SIG-M5 treated with dmso at 0.1 percent for 504 hours (cell line): Measurements from ENCODE around the gene DLGAP1.

Source experiments
- DNase-seq: peaks from one replicate; lab custom pipeline; 2025; ENCODE audit not compliant: unreplicated experiment; lab: John Stamatoyannopoulos, UW

DLGAP1 gene

DNA sequence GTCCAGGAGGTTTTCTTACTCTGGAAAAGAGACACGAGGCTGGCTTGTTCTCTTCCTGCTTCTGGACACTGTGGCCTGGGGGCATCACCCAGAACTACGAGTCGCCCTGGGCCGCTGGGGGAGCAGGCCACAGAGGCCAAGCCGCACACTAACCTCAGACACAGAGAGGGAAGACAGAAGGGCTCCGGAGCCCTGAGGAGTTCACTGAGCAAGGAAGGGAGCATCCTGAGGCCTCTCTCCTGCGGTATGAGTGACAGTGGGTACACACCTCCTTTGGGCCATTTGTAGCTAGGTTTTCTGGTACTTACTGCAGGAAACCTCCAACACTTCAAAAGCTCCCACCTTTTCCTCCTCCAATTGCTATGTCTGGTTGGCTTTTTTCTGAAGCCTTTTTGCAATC, 494.1 kb downstream of the DLGAP1 start:
- DNase-seq, result no peak

DNA sequence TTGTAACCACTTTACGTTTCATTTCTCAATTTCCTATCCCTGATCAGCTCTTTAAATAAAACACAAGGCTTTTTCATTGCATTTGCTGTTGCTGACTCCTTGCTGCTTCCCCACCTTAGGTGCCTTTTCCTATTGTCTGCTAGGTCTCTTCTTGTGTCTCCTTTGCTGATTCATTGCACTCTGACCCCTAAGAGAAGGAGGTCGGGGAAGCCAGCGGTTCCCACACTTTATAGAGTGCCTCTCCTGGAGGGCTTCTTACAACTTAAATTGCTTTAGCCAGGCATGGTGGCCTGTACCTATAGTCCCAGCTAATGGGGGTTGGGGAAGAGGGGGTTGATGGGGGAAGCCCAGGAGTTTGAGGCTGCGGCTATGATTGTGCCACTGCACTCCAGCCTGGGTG, 495.0 kb downstream of the DLGAP1 start:
- no peak for DNase-seq

DNA sequence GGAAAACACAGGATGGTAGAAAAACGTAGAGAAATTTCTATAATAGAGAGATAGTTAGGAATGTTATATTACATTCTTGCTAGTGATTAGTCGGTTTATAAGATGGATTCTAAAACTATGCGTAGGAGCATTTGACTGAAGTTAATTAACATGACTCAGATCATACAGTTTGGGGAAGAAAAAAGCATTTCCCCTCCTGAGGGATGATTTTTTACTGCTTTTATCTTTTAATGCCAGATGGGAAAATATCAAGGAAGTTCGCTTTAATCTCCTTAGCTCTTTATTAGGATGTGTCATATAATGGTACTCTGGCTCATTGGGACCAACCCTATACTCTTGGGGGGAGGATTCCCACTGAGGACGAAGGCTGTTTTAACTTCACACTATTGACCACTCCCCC, 503.1 kb downstream of the DLGAP1 start:
- DNase-seq, result no peak

DNA sequence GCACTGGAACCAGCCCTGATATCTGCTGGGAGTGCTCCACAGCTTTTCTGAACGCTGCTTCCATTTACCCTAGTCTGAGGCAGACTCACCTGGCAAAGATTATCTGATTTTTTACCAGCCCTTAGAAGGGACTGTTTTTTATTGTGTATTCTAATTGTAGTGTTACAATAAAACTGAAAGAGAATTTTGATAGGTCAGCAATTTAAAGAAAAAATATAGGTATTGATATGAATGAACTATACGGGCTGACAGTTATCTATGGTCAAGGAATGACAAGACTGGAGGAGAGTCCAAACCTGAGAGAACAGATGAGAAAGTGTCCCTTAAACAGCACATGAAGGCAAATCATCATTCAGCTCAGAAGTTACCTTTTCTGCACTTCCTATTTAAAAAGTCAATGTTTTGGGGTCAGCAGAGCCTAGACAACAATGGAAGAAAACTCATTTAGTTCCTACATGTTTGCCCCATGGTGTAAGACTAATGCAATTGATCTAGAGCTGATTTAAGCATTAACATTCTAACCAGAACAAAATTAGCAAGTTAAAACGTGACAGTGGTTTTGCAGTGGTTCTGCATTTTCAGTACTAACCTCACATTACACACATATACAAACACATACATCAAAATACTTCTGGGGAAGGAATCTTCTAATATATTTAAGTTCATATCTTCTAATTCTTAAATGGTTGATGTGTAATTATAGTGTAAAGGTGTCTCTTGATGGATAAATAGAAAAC, 504.3 kb downstream of the DLGAP1 start:
- DNase-seq, result no peak

DNA sequence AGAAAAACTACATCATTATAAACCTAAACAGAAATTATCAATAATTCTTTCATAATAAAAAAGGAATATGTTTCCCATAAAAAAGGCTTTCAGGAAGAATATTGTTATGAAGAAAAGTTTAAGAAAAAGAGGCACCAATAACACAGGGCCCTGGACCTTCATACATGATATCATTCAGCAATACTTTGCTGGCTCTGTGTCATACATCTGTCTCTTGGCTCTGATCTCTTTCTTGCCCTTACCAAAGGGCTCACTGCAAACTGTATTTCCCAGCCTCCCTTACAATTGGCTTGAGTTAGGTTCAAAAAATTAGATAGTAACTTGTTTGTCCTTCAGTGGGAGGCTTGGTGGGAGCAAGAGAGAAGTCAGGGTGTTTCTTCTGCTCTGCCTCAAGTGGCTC, 506.1 kb downstream of the DLGAP1 start:
- DNase-seq, result no peak

DNA sequence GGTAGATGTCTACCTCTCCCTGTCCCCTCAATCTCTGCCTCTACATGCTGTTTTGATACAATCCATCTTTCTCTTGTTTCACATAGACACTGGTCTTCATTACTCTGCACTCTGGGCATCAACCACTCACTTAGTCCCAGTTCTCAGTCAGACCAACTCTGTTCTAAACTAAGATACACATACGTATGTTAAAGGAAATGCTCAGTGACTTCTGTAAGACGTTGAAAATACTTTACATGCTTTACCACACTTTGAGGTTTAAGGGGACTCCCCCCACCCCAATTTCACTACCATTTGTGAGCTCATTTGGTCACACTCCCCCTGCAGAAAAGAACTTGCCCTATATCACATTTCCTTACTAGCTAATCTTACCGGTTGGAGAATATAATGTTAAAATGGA, 507.7 kb downstream of the DLGAP1 start:
- DNase-seq, result no peak

DNA sequence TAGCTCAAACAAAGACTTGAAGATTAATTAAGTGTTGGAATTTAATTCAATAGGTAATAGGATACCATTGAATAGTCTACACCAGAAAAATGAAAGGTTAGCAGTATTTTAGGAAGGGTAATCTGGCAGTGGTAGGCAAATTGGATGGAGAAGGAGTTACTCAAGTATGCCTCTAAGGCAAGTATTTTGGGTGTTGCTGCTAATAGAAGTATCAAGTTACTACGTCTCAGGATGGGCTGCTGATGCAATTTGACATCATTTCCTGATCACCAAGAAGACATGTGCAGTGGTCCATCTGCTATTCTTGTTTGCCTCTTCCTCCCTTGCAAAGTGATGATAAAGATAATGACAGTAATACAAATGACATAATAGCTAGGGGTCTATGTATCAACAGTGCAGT, 519.8 kb downstream of the DLGAP1 start:
- no peak for DNase-seq

DNA sequence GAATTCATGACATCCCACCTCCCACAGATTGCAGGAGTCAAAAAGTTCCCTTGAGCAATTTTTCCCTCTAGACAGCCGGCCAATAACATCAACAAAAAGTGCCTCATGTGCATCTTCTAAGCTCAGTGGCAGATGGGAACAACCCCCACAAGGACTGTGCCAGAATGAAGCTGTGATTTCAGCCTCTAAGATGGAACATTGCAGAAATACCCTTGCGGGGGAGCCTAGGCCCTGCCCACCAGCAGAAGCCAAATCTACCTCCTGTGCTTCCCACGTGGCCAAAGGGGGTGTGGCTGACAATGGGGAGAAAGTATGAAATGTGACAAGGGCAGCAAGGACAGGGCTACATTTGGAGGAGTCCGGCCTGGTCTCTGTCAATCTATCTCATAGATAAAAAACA, 522.8 kb downstream of the DLGAP1 start:
- DNase-seq, result no peak

DNA sequence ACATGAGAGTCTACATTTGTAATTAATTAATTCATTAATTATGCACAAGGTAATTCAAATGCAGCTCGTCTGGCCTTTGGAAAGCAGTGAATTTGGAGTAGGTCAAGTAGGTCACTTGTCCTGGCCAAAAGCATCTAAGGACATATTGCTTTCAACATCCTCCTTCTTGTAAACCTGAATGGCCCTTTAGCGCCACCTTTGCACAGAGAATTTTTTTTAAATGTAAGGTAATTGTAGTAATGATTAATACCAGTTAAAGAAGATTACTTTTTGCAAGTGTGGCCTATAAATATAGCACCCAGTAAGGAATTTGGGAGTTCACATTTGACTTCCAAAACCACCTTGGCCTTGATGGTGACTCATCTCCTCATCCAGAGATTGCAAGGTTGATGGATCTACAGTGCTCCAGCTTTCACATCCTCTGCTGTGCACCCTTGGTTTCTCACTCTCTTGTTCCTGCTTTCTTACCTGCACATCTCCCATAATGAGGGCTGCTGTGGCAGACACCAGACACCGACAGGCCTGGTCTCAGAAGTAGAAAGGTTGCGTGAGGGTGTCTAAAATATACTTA, 523.5 kb downstream of the DLGAP1 start:
- DNase-seq, result no peak

DNA sequence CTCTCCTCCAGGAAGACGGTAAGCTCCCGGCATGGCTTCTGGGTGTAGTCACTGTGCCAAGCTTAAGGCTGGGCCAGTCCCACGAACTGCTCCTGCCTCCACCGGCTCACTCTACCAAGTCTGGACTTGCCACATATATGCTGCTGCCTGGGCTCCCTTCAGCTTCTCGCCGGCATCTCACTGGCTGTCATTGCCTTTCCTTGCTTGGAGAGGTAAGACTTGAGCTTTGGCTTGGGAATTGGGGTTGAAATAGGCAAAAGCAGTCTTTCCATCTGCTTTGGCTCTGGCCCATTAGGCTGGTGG, 524.1 kb downstream of the DLGAP1 start:
- no peak for DNase-seq

DNA sequence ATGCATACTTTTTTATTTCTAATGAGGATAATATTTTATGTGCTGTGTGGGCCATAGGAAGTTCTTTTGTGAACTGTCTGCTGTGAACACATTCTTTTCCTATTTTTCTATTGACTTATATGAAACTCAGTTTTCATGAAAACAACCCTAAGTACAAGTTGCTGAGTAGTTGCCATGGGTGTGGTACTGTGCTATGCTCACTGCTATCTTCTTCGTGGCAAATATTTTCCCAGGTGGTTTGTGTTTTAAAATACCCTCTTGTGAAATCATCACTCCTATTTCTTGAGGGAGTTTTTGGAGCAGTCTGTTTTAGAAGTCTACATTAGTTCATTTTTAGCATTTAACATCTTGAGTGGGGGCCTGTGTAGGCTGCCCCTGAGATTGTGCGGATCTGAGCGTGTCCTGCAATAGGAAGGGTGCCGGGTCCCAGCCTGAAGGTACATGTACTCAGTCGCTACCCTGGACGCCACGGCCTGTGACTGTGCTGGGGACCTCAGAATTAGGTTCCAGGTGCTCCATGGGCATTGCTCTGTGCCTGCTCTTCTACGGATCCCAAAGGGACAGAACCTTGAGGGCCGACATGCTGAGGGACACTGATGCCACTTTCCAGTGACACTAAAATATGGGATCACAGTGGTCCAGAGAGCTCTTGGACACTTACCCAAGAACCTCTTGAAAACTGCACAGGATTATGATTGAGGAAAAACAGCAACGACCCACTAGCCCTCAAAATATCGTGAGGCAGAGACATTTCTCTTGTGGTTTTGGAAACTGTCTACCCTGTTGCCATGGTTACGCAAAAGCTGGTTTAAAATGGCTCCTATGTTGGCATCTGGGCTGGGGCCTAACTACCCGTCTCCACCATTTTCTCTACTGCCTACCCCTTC, 524.7 kb downstream of the DLGAP1 start:
- no peak for DNase-seq

DNA sequence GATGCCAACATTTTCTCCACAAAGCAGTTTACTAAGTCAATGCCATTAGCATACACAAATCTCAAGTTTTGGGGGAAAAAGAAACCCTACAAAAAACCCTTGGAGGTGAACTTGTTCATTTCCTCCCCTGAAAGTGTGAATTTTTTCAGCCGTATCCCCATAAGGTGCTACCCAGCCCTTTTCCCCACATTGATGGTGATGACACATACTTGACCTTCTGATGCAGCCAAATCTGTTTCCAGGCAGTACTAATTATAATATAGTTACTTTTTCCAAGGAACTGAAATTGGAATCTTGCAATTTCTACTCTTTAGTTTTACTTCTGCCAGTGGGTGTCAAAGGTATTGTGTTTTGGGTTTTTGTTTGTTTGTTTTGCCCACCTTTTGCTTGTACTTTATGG, 530.7 kb downstream of the DLGAP1 start:
- no peak for DNase-seq

DNA sequence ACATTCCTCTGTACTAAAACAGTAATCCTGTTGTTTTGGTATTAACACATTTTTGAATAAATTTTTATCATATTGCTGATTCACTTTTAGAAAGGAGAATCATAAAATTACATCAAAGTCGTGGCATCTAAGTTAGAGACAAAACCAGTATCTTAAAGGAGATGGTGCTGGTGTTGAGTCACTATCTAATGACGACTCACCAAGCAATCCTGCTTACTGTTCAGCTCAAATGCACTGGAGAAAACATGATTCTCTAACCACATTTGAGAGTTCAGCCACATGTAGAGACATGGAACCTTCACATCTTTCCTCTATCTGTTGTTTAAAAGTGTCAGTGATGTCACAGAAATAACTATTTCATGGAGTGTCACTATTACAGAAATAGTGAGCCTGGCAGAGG, 531.4 kb downstream of the DLGAP1 start:
- no peak for DNase-seq

DNA sequence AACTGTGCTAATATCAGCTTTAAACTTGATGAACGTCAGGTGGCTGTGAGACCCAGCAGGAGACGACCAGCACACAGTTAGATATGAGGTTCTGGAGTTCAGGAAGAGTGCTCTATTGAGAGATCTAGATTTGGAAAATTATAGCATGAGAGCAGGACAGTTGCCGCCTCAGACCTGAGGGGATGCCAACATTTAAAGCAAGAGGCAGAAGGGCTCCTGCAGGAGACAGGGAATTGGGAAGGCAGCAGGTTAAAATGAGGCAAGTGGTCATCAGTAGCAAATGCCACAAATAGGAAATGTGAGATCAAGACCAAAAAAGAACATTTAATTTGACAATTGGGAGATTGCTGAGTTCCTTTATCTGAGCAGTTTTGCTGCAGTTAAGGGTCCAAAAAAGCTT, 533.3 kb downstream of the DLGAP1 start:
- DNase-seq, result no peak

DNA sequence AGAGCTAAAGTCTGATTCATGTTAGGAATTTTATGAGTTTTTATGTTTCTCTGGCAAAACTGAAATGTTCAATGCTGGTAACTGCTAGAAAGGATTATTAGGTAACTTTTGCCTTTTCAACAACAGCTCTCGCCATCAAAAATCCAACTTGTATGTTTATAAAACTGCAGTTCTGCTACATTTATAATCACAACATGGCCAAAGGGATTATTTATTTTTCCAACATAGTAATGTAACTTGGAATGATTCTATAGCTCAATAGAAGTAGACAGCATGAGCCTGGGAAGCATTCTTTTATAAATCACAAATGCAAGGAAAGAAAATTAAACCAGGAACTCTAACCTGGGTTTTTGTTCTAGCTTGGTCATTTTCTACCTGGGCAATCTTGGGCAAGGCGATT, 534.3 kb downstream of the DLGAP1 start:
- DNase-seq, result no peak

DNA sequence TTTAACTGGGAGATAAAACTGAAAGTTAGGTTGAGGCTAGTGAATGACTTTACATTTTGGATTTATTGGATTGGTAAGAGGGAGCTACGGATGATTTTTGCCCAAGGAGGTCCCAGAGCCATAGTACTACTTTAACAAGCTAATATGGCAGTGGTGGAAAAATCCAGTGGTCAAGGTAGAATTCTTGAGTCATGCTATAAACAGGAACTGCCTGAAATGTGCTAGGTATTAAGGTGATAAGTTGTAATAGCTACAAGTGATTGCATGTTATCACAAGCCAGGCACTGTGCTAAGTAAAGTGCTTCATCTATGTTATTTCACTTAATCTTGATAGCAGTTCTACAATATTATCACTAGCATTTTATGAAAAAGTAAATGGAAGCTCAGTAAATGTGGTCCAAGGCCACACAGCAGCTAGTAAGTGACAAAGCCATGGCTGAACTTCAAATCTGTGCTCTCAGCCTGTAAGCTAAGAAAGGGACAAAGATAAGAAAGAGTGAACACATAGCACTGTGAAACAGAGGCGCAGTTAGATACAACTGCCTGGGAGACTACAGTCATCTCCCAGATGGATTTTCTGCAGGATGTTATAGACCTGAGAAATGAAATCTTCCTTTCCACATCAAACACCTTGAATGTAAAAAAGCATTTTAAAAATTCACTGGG, 535.6 kb downstream of the DLGAP1 start:
- no peak for DNase-seq

DNA sequence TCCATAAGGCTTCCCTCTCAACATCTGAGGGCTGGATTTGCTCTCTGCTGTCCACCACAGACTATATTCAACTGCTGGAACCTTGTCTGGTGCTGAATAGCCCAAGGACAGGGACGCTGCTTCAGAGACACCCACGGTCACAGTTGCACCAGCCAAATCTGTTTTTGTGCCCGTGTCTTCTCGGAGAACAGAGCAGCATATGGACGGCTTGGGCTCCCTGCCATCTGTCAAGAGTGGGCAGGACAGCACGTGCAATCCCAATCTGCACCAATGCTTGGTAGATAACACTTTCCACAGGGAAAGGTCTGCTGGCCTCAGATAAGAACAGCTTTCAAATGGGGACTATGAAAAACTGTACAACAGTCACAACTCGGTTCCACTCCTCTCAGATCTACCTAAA, 539.0 kb downstream of the DLGAP1 start:
- DNase-seq, result no peak

DNA sequence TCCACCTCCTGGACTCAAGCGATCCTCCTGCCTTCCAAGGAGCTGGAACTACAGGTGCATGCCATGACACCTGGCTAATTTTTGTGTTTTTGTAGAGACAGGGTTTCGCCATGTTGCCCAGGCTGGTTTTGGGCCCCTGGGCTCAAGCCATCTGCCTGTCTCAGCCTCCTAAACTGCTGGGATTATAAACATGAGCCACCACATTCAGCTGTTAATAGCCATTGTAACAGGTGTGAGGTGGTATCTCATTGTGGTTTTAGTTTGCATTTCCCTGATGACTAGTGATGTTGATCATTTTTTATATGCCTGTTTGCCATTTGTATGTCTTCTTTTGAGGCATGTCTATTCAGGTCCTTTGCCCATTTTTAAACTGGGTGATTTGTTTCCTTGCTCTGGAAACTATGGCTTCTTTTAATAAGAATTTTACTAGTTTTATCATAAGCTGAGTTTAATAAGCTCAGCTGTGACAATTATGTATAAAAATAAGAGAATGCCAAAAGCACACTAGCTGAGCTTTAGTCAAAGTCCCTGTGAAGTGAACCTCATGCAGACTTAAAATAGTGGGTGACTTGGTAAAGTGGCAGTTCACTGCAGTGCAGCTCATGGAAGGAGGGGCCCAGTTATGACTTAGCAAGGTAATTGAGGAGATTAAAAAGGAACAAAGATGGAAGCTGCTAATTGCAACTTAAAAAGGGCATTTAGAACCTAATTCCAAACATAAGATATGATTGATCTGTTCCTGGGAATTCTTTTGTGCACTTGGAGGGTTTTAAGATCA, 540.1 kb downstream of the DLGAP1 start:
- no peak for DNase-seq

DNA sequence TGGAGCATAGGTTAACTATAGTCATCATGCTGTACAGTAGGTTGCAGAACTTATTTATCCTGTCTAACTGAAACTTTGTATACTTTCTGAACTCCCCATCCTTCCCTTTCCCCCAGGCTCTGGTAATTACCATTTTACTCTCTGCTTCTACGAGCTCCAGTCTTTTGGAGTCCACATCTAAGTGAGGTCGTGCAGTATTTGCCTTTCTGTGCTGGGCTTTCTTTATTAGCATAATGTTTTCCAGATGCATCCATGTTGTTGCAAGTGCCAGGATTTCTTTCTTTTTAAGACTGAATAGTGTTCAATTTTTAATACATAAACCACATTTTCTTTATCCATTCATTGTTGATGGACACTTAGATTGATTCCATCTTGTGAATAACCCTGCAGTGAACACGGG, 541.0 kb downstream of the DLGAP1 start:
- DNase-seq, result no peak

DNA sequence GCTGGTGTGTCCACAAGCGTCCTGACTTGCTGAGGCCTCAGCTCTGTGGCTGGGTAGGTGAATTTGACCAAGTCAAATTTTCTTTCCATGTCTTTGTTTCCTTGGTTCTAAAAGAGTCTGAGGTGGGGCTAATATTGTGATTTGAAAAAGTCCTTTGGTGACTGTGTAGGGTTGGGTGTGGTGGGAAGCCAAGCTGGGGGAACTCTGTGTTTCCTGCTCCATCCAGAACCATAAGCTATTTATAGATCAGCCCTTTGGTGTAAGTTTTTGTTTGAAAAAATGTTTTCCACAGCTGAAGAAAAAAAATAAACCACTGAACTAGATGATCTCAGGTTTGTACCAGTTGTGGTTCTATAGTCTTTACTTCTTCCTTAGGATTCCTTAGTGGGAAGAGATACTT, 542.4 kb downstream of the DLGAP1 start:
- no peak for DNase-seq

DNA sequence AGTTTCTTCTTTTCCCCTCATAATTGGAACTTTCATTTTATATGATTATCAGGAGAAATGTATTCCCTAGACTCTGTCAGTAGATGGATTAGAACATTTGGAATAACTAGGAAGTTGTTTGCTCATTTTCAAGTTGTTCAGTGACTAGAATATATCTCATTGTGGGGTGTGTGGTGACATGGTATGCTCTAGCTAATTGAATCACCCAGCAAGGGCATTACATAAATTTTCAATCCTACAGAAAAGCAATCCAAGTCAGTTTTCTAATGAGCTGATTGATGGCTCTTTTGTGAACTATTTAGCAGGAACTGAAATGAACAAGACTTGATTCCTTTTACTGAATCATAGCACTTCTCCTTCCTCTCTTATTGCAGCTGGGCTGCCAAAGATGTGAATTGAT, 543.7 kb downstream of the DLGAP1 start:
- no peak for DNase-seq
